Esophagus (tissue), 2 donors: ENCODE data around the gene NACAD. TPM values are rescaled to one million over a fixed set of nuclear protein-coding genes. Genes with fewer than 3 reads are reported as not detected.

Experiments
- H3K27ac ChIP-seq, 2 donors: one replicate each; pipeline ENCODE4 v1.5.1; 2013; ENCODE audit warnings: low read depth in 2 of 2, mild to moderate bottlenecking in 2 of 2, inconsistent platforms in 1 of 2, low read length in 1 of 2, moderate library complexity in 1 of 2
- H3K27me3 ChIP-seq, 2 donors: one replicate each; pipeline ENCODE4 v1.6.1; 2013; ENCODE audit warnings: low read length in 2 of 2, control low read depth in 1 of 2, mild to moderate bottlenecking in 1 of 2; ENCODE audit not compliant: insufficient read depth in 2 of 2, control insufficient read depth in 1 of 2
- H3K36me3 ChIP-seq, 2 donors: one replicate each; pipeline ENCODE4 v1.6.1; 2013; ENCODE audit warnings: low read length in 1 of 2; ENCODE audit not compliant: control insufficient read depth in 2 of 2, insufficient read depth in 2 of 2
- H3K4me1 ChIP-seq, 2 donors: one replicate each; pipeline ENCODE4 v1.6.1; 2013; ENCODE audit warnings: low read length in 1 of 2; ENCODE audit not compliant: control insufficient read depth in 2 of 2, insufficient read depth in 2 of 2
- H3K4me3 ChIP-seq, 2 donors: one replicate each; pipeline ENCODE4 v1.5.1; 2013; ENCODE audit warnings: low read length in 2 of 2, mild to moderate bottlenecking in 2 of 2, low read depth in 1 of 2, moderate library complexity in 1 of 2
- H3K9me3 ChIP-seq, 2 donors: one replicate each; pipeline ENCODE4 v1.6.1; 2013; ENCODE audit warnings: mild to moderate bottlenecking in 2 of 2, low read depth in 1 of 2, low read length in 1 of 2, moderate library complexity in 1 of 2; ENCODE audit not compliant: control insufficient read depth in 2 of 2, insufficient read depth in 1 of 2
- WGBS, 2 donors: extraction: QIAGEN DNeasy Blood & Tissue Kit; methylation state at CpG; one replicate each; pipeline ENCODE4 v1.1.7; 2013; 5-methylcytosine and 5-hydroxymethylcytosine counted together
- polyA plus RNA-seq, 2 donors: library from polyadenylated mRNA; stranded (reverse); fragments of 200-250 nt; gene quantifications; one replicate each; pipeline ENCODE4 v1.2.3, GENCODE V29; 2013
- donor health status: healthy with polysubstance abuse.
- donor health status: Bipolar disorder and iron deficiency.

NACAD gene
- polyA plus RNA-seq, 2 donors = 0.37 to 0.65 TPM

- WGBS, 2 donors = 91 to 94% methylated on average over 35 of the region's 35 CpGs
- Histone ChIP-seq H3K36me3 (peaks cover 9 to 40% of the 10 kb centered on the region in 2 donors), H3K27me3 (no peaks in the 10 kb centered on the region), H3K4me1 (peaks cover 0 to 16% of the 10 kb centered on the region in 2 donors), H3K27ac (no peak overlapping the region), H3K9me3 (peaks cover 0 to 2% of the 10 kb centered on the region in 2 donors), H3K4me3 (no peak overlapping the region)
Measured at GRCh38 chr7:45075871-45076796, 12.6 kb downstream of the NACAD start.

GRCh38 chr7:45075355-45075644 lies 13.5 kb downstream of the NACAD start:
- 92 to 95% methylated on average over 1 of the region's 1 CpG for WGBS, 2 donors
- H3K27ac ChIP-seq = no peak overlapping the region
- H3K36me3 ChIP-seq = peaks cover 9 to 41% of the 10 kb centered on the region in 2 donors
- no peaks in the 10 kb centered on the region for H3K27me3 ChIP-seq
- H3K4me1 ChIP-seq = peaks cover 0 to 16% of the 10 kb centered on the region in 2 donors
- no peak overlapping the region for H3K4me3 ChIP-seq
- peaks cover 0 to 2% of the 10 kb centered on the region in 2 donors for H3K9me3 ChIP-seq

- 89% methylated on average over 16 of the region's 16 CpGs for WGBS, 2 donors
- H3K27ac ChIP-seq = no peak overlapping the region
- H3K4me3 ChIP-seq = no peak overlapping the region
- peaks cover 0 to 2% of the 10 kb centered on the region in 2 donors for H3K9me3 ChIP-seq
- peaks cover 0 to 16% of the 10 kb centered on the region in 2 donors for H3K4me1 ChIP-seq
- peaks cover 9 to 46% of the 10 kb centered on the region in 2 donors for H3K36me3 ChIP-seq
- H3K27me3 ChIP-seq = no peaks in the 10 kb centered on the region
Measured at GRCh38 chr7:45074528-45075354, 14.0 kb downstream of the NACAD start.

- H3K9me3 ChIP-seq = peaks cover 0 to 2% of the 10 kb centered on the region in 2 donors
- no peak overlapping the region for H3K4me3 ChIP-seq
- H3K36me3 ChIP-seq = peaks cover 9 to 51% of the 10 kb centered on the region in 2 donors
- H3K27me3 ChIP-seq = no peaks in the 10 kb centered on the region
- H3K4me1 ChIP-seq = peaks cover 0 to 16% of the 10 kb centered on the region in 2 donors
- 79 to 80% methylated on average over 15 of the region's 15 CpGs for WGBS, 2 donors
- H3K27ac ChIP-seq = no peak overlapping the region
Measured at GRCh38 chr7:45073786-45074527, 14.8 kb downstream of the NACAD start.

- peaks cover 0 to 2% of the 10 kb centered on the region in 2 donors for H3K9me3 ChIP-seq
- no peaks in the 10 kb centered on the region for H3K27me3 ChIP-seq
- peaks cover 9 to 58% of the 10 kb centered on the region in 2 donors for H3K36me3 ChIP-seq
- no peak overlapping the region for H3K4me3 ChIP-seq
- H3K4me1 ChIP-seq = peaks cover 0 to 17% of the 10 kb centered on the region in 2 donors
- 76 to 82% methylated on average over 17 of the region's 17 CpGs for WGBS, 2 donors
- no peak overlapping the region for H3K27ac ChIP-seq
Measured at GRCh38 chr7:45073031-45073785, 15.6 kb downstream of the NACAD start.

GRCh38 chr7:45072131-45073030 lies 16.4 kb downstream of the NACAD start:
- Histone ChIP-seq H3K4me3 (no peak overlapping the region), H3K4me1 (peaks cover 0 to 23% of the 10 kb centered on the region in 2 donors), H3K27me3 (no peaks in the 10 kb centered on the region), H3K36me3 (peaks cover 9 to 66% of the 10 kb centered on the region in 2 donors), H3K27ac (no peak overlapping the region), H3K9me3 (peaks cover 0 to 2% of the 10 kb centered on the region in 2 donors)
- WGBS, 2 donors = 76 to 89% methylated on average over 13 of the region's 13 CpGs

GRCh38 chr7:45071528-45071927 lies 17.2 kb downstream of the NACAD start:
- H3K4me1 ChIP-seq = peaks cover 0 to 23% of the 10 kb centered on the region in 2 donors
- 60 to 70% methylated on average over 3 of the region's 3 CpGs for WGBS, 2 donors
- peaks cover 0 to 2% of the 10 kb centered on the region in 2 donors for H3K9me3 ChIP-seq
- H3K4me3 ChIP-seq = no peak overlapping the region
- no peaks in the 10 kb centered on the region for H3K27me3 ChIP-seq
- peaks cover 6 to 62% of the 10 kb centered on the region in 2 donors for H3K36me3 ChIP-seq
- H3K27ac ChIP-seq = no peak overlapping the region

GRCh38 chr7:45070254-45070642 lies 18.5 kb downstream of the NACAD start:
- Histone ChIP-seq H3K4me3 (no peak overlapping the region), H3K4me1 (peaks cover 0 to 23% of the 10 kb centered on the region in 2 donors), H3K27me3 (no peaks in the 10 kb centered on the region), H3K27ac (no peak overlapping the region), H3K9me3 (no peaks in the 10 kb centered on the region), H3K36me3 (peaks cover 4 to 62% of the 10 kb centered on the region in 2 donors)
- WGBS, 2 donors = 99 to 100% methylated on average over 1 of the region's 1 CpG
